Islet precursor cell (in vitro differentiated cells): ENCODE data around the gene ANKRD13B.
"Not testable (repeated sequence)": the region's sequence is repeated elsewhere in the genome, so short reads cannot be mapped to it uniquely, and the experiment has no call there.

Experiments
- DNase-seq: peaks from one replicate; pipeline ENCODE4 v3.0.0-alpha.2; 2018

ANKRD13B gene

DNA sequence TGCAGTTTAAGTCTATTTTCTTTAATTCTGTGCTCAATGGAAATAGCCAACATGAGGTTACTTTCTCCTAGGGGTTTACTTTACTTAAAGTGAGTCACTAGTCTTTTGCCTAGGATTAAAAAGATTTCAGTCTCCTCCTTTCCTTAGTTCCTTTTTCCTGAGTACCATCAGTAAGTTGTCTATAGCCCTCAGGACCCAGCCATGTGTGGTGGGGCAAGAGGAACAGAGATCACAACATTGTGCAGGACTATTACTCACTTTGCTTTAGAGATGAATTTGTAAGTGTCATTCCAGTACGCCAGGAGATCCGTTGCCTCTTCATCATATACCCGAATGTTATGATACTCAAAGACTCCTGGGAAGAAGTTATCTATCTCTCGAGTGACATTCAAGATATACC, 57.5 kb downstream of the ANKRD13B start:
- no peak for DNase-seq

DNA sequence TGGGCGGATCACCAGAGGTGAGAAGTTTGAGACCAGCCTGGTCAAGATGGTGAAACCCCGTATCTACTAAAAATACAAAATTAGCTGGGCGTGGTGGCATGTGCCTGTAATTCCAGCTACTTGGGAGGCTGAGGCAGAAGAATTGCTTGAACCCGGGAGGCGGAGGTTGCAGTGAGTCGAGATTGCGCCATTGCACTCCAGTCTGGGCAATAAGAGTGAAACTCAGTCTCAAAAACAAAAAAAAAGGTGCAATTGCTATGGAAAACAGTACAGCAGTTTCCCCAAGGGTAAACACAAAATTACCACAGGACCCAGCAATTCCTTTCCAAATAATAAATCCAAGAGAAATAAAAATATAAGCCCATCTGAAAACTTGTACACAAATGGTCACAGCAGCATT, 59.0 kb downstream of the ANKRD13B start:
- not testable (repeated sequence) for DNase-seq

DNA sequence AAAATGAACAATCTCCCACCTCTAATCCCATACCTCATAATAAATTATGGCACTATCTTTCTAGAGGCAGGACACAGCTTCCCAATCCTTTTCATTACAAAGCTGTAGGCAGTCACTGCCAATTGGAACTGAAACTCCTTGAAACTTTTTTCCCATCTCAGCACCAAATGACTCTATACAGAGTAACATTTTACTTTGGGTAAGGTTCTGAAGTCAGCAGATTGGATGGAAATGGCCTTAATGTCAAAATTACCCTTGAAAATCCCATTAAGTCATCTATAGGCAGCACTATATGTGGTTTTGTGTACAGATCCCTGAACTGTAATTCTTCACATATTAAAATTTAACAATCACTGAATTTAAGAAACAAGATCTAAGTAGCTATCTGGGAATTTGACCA, 60.0 kb downstream of the ANKRD13B start:
- no peak for DNase-seq

DNA sequence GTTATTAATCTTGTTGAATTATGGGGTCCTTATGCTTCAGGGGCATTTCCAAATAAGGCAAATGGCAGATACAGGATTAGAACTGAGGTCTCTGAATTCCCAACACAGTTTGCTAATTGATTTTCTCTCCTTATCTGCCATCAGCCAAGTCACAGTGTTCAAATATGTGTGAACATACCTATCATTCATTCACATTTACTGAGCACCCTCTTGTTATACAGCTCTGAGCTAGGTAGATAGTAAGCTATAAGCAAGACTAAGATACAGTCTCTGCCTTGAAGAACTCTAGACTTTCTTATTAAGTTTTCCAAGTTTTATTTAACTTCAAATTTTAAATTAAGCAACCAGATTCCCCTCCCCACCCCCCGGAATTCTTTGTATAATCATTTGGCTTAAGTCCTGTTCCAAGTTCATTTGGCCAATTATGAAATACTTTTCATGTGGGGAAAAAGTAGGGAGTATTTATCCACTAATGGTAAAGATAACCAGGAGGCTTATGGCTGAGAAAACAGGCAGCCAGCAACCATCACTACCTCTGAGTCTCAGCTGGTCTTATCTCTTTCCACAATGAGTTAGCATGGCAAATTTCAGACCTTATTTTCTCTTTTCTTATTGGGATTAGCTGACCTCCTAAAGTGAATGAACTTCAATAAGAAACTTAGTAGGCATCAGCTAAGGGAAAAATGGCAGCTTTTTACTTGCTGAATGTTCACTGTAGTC, 61.2 kb downstream of the ANKRD13B start:
- no peak for DNase-seq

DNA sequence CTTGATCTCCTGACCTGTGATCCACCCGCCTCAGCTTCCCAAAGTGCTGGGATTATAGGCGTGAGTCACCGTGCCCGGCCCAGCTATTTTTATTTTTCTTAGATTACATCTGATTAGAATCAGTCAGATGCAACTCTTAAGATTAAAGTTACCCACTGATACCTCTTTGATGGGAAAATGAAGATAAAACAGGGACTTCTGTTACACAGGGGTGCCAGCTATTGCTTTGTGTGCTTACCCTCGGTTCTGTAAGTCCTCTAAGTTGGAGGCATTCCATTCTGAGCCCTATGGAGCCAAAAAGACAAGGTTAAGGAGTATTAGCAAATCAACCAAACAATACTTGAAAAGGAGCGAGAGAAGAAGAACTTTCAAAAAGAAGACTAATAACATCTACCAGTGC, 62.4 kb downstream of the ANKRD13B start:
- DNase-seq: no peak

DNA sequence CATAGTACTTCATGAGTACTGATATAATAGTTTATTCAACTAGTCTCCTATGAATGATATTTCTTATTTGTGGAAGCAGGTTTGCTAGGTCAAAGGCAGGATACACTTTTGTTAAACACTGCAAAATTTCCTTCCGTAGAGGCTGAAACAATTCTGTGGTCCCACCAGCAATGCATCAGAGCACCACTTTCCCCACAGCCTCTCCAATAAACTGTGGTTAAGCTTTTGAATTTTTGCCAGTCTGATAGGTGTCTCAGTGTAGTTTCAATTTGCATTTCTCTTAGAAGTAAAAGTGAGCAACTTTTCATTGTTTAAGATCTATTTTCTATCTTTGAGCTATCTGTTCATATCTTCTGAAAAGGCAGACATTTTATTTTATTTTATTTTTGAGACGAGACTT, 66.2 kb downstream of the ANKRD13B start:
- DNase-seq: no peak

DNA sequence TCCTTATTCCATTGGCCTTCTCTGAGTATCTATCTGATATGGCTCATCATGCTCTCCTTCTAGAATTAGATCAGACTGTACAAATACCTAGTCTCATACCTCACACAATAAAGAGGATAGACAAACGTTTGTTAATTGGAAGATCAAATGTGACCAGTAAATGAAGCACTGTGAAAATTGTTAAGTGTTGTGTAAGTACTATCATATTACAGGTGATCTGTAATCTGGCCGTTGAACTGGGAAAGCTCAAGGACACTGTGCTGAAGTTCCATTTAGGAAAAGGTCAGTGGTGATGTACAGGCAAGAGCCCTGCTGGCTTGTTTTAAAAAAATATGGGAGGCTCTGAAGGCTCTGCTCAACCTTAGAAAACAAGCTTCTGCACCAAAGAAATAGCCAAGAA, 68.3 kb downstream of the ANKRD13B start:
- DNase-seq: no peak

DNA sequence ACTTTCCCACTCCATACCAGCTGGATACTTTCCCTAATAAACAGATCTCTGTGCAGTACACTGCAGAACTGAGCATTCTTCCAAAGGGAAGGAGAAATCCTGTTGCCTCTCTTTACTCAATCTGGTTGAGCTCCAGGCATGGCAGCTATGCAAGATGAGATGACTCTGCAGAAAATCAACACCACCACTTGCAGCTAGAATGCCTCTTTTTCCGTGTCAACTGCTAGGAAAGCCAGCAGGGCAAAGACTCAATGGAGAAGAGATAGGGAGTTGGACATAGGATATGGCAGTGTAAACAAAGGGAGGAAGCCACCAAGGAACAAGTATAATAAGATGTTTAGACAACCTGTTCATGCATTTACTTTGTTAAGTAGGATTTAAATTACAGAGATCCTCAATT, 70.2 kb downstream of the ANKRD13B start:
- DNase-seq: peak; percentile 70
